ENCODE results near the gene ABTB2. TPM values are rescaled to one million over a fixed set of nuclear protein-coding genes. Genes with fewer than 3 reads are reported as not detected.

ABTB2 gene
- total RNA-seq, 3 donors from 2014 or later = 7.7 to 9.0 (median 8.6) TPM

DNA sequence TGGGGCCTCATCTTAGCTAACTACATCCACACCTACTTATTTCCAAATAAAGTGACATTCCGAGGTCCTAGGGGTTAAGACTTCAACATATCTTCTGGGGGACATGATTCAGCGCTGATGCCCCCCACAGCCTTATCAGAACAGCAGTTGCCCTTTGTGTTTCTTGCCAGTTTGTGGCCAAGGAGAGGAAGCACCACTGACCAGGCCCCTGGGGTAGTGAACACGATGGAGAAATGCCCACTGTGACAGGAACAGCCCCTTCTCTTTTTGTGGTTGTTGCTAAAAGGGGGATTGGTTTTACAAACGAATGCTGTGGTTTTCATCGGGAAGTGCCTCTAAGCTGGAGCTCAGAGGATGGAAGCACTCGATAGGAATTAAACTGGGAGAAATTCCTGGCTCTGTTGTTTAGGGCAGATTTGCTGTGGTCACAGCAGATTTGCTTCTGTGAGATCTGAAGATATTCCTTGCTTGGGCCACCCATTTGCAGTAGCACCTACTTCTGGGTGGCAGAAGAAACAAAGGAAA lies 88.8 kb downstream of the ABTB2 start:
- Mint-ChIP-seq H3K9me3 (no peaks in the 10 kb centered on the region), H3K27me3 (ENCODE audit: low read depth) (no peaks in the 10 kb centered on the region), H3K4me1 (ENCODE audit: low read depth) (peaks cover 6% of the 10 kb centered on the region), H3K36me3 (ENCODE audit: insufficient read depth) (no peaks in the 10 kb centered on the region), H3K4me3 (no peak overlapping the region)
- ATAC-seq (no peak), DNase-seq (no peak)

DNA sequence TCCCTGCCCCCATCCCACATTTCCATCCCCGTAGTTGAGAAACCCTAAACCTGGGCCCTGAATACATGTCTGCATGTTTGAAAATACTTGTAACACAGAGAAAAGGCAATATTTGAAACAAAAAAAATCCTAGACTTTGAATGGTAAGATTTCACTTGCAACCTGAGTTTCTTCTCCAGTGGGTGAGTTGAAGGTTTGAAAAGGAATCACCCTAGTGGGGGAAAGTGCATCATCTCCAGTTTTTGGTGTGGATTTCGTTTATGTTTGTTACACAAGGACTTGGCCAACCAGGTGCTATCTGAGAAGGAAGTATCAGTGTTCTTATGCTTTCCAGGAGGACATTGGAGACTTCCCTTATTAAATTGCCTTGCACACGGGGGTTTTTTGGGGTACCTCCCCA lies 90.4 kb downstream of the ABTB2 start:
- no peak for ATAC-seq
- no peak for DNase-seq
- H3K9me3 Mint-ChIP-seq = no peaks in the 10 kb centered on the region
- no peaks in the 10 kb centered on the region for H3K36me3 Mint-ChIP-seq (ENCODE audit: insufficient read depth)
- peaks cover 6% of the 10 kb centered on the region for H3K4me1 Mint-ChIP-seq (ENCODE audit: low read depth)
- H3K4me3 Mint-ChIP-seq = no peak overlapping the region
- H3K27me3 Mint-ChIP-seq (ENCODE audit: low read depth) = no peaks in the 10 kb centered on the region

DNA sequence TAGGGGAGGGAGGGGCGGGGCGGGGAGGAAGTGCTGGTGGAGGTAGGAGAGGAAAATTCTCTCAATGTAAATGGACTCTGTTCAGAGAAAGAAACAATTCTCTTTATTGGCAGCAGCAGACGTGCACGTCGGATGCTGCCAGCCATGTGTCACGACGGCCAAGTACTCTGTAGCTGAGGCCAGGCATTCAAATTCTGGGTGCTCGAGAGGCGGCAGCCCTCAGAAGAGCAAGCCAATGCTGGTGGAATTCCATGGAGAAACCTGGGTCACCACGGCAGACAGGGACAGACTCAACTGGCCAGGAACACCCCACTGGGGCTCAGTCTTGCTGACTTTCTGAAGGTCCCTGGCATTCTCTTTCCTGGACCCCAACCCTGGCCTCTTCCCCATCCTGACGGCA lies 90.8 kb downstream of the ABTB2 start:
- no peaks in the 10 kb centered on the region for H3K9me3 Mint-ChIP-seq
- DNase-seq (no peak), ATAC-seq (no peak)
- H3K4me1 Mint-ChIP-seq (ENCODE audit: low read depth) = peaks cover 6% of the 10 kb centered on the region
- H3K36me3 Mint-ChIP-seq (ENCODE audit: insufficient read depth) = no peaks in the 10 kb centered on the region
- no peaks in the 10 kb centered on the region for H3K27me3 Mint-ChIP-seq (ENCODE audit: low read depth)
- no peak overlapping the region for H3K4me3 Mint-ChIP-seq

DNA sequence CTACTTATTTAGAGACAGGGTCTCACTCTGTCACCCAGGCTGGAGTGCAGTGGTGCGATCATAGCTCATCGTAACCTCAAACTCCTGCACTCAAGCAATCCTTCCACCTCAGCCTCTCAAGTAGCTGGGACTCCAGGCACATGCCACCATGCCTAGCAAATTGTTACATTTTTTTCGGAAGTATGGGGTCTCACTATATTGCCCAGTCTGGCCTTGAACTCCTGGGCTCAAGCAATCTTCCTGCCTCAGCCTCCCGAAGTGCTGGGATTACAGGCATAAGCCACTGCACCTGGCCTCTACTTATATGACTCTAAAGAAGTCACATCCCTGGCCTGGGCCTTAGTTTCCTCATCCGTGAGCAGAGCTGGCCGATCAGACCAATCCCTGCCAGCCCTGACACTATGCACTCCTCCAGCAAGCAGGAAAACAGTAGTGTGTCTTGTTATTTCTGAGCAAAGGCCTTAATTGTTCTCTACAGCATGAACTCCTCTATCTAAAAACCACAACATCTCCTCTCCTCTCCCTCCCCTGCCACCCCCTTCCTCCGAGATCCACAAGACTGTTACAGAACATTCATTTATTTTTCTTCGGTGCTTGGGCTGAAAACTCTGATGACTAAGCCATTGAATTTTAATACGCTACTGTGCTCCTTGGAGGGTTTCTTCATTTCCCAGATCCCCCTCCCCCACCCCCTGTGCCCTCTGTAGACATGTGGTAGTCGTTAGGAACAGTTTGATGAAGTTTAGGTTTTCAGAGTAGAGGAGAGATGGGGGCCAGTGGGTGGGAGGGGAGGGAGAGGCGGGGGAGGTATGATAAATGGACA lies 91.5 kb downstream of the ABTB2 start:
- H3K9me3 Mint-ChIP-seq = no peaks in the 10 kb centered on the region
- ATAC-seq (peak; percentile 28 to 37), DNase-seq (no peak)
- no peaks in the 10 kb centered on the region for H3K27me3 Mint-ChIP-seq (ENCODE audit: low read depth)
- peaks cover 6% of the 10 kb centered on the region for H3K4me1 Mint-ChIP-seq (ENCODE audit: low read depth)
- no peak overlapping the region for H3K4me3 Mint-ChIP-seq
- H3K36me3 Mint-ChIP-seq (ENCODE audit: insufficient read depth) = no peaks in the 10 kb centered on the region

DNA sequence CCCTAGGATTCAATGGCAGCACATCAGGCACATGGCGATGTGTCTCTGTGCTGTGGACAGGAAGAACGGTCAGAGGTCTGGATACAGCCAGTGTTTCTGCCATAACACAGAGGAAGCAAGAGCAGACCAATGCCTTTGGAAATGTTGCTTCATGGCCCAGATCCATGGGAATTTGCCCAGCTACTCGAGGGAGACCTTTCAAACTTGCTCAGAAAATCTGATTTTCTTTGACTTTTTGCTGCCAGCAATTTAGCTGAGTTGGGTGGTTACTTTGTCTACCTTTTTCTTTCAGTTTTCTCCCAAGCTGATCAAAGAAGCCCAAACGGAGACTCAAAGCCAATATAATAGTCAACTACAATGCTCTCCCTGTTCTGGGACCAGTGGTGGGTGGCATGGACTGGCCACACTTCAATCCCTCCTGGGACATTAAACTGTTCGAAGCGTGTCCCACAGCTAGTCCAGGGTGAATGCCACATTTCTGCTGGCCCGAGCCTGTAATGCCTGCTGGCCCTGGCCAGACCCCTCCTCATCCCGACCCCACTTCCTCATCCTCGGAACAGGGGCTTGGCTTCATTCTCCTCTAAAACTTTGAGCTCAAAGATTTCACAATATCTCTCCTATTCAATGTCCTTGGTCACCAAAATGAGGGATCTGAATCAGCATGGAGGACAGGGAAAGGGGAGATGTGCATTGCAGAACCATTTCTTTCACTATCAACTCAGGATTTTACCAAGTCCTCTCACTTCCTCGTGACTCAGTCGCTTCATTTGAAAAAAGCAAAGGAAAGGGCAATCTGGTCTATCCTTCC lies 93.3 kb downstream of the ABTB2 start:
- H3K4me3 Mint-ChIP-seq = no peak overlapping the region
- H3K36me3 Mint-ChIP-seq (ENCODE audit: insufficient read depth) = no peaks in the 10 kb centered on the region
- peaks cover 6% of the 10 kb centered on the region for H3K4me1 Mint-ChIP-seq (ENCODE audit: low read depth)
- ATAC-seq = no peak
- H3K27me3 Mint-ChIP-seq (ENCODE audit: low read depth) = peaks cover 2% of the 10 kb centered on the region
- no peaks in the 10 kb centered on the region for H3K9me3 Mint-ChIP-seq
- no peak for DNase-seq

DNA sequence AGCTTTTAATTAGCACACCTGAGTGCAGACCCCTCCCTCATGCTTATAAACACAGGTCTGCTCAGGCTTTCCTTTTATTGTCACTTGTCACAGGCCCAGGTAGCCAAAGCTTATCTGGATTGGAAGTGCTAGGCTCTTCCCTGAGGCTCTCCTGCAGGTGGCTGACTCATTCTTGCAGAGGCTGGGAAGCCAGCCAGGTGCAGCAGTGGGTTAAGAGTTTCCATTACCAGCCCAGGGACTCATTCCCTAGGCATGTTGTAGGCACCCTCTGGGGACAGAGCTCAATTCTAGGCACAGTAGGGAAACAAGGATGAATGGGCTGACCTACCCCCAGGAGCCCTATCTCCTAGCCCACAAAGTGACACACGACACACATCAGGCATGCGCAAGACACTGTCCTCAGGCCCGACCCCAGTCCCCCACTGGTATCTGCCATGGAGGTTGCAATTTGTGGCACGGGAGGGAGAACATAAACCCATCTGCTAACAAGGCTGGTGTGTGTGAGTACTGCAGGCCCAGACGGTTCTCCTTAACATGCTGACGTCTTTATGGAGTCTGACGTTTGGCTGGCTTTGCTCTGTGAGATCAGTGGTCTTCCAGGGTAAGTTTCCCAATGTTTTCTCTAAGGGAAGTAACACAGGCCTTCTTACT lies 94.2 kb downstream of the ABTB2 start:
- no peak for ATAC-seq
- Mint-ChIP-seq H3K9me3 (no peaks in the 10 kb centered on the region), H3K4me3 (no peak overlapping the region), H3K36me3 (ENCODE audit: insufficient read depth) (no peaks in the 10 kb centered on the region), H3K27me3 (ENCODE audit: low read depth) (peaks cover 2% of the 10 kb centered on the region), H3K4me1 (ENCODE audit: low read depth) (peaks cover 6% of the 10 kb centered on the region)
- no peak for DNase-seq

DNA sequence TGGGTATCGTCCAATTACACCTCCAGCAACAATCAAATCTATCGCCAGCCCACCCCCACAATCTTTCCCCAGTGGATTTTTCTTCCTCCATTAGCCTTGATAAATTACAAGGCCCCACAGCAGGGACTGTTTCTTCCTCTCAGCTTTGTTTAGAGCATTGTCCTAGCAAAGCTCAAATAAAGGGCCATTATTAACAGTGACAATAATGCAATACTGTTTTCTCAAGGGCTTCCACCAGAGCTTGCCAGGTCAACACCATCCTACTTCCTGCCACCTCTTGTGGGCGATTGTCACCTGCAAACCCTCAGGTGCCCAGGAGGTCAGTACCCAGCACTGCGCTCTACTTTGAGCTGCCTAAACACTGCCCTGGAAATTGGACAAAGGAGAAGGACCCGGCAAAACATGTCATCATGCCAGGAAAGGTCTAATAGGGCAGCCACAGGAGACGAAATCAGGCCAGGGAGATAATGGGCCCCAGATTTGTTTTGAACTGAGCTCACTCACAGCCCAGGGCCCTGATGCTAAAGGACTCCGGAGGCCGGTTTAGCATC lies 95.2 kb downstream of the ABTB2 start:
- Mint-ChIP-seq H3K36me3 (ENCODE audit: insufficient read depth) (no peaks in the 10 kb centered on the region), H3K4me3 (no peak overlapping the region), H3K27me3 (ENCODE audit: low read depth) (peaks cover 7% of the 10 kb centered on the region), H3K9me3 (no peaks in the 10 kb centered on the region), H3K4me1 (ENCODE audit: low read depth) (peaks cover 6% of the 10 kb centered on the region)
- DNase-seq (no peak), ATAC-seq (no peak)

DNA sequence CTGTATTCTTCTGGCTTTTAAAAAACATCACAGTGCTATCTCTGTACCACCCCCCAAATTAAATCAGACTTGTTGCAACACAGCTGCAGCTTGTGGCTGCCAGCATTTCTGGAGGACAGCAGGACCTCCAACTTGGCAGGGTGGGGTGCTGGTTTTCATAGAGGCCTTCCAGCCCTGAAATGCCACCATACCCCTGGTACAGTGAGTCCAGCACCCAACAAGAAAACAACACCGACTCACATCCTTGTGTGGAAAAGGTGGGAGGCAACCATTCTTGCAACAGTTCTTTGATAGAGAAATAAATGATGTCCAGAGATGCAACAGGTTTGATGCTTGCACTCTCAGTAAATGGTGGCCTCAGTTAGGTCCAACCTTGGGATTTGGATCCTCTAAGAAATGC lies 96.0 kb downstream of the ABTB2 start:
- peaks cover 7% of the 10 kb centered on the region for H3K27me3 Mint-ChIP-seq (ENCODE audit: low read depth)
- H3K9me3 Mint-ChIP-seq = no peaks in the 10 kb centered on the region
- no peak overlapping the region for H3K4me3 Mint-ChIP-seq
- H3K36me3 Mint-ChIP-seq (ENCODE audit: insufficient read depth) = no peaks in the 10 kb centered on the region
- peaks cover 6% of the 10 kb centered on the region for H3K4me1 Mint-ChIP-seq (ENCODE audit: low read depth)
- no peak for DNase-seq
- no peak for ATAC-seq

DNA sequence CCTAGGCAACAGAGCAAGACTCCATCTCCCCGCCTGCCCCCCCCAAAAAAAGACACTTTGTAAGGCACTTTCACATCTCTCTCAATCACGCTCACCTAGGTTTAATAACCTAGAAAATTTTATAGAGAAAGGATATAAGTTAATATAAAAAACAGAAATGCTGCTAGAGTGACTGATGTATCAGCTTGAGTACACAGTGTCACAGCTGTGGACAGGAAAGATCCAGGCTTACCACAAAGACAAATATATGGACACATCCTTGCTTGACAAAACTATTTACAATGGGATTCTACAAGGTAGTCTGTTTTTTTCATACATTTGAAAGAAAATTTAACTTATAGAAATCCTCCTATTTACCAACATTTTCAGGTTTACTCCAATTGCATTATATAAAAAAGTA lies 96.7 kb downstream of the ABTB2 start:
- no peaks in the 10 kb centered on the region for H3K36me3 Mint-ChIP-seq (ENCODE audit: insufficient read depth)
- no peak for ATAC-seq

DNA sequence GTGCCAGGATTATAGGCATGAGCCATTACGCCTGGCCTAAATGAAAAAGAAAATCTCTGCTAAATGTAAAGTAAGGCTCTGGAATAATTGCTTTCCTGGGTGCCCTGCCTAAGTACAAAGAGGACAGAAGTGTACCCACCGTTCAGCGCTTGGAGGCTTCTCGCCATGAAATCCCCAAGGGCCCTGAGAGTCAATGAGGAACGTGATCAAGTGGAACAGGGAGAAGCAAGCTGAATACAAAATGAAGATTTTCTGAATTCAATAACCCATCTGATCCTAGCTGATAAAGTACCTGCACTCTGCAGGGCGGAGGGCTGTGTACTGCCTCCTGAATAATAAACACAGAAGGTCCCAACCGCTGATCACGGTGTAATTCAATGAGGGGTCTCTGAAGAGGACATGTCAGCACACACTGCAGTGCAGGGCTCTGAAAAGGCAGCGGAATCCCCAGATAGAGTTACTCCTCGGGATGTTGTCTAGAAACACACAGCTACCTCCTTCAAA lies 97.7 kb downstream of the ABTB2 start:
- DNase-seq = no peak
- no peak overlapping the region for H3K4me3 Mint-ChIP-seq
- ATAC-seq = no peak
- no peaks in the 10 kb centered on the region for H3K4me1 Mint-ChIP-seq (ENCODE audit: low read depth)
- no peaks in the 10 kb centered on the region for H3K36me3 Mint-ChIP-seq (ENCODE audit: insufficient read depth)
- peaks cover 12% of the 10 kb centered on the region for H3K27me3 Mint-ChIP-seq (ENCODE audit: low read depth)
- no peaks in the 10 kb centered on the region for H3K9me3 Mint-ChIP-seq

More for the DNA sequence above, 96.7 kb downstream of the ABTB2 start:
- no peaks in the 10 kb centered on the region for H3K9me3 Mint-ChIP-seq
- H3K4me1 Mint-ChIP-seq (ENCODE audit: low read depth) = peaks cover 2% of the 10 kb centered on the region
- no peak overlapping the region for H3K4me3 Mint-ChIP-seq
- DNase-seq = no peak
- H3K27me3 Mint-ChIP-seq (ENCODE audit: low read depth) = peaks cover 10% of the 10 kb centered on the region

DNA sequence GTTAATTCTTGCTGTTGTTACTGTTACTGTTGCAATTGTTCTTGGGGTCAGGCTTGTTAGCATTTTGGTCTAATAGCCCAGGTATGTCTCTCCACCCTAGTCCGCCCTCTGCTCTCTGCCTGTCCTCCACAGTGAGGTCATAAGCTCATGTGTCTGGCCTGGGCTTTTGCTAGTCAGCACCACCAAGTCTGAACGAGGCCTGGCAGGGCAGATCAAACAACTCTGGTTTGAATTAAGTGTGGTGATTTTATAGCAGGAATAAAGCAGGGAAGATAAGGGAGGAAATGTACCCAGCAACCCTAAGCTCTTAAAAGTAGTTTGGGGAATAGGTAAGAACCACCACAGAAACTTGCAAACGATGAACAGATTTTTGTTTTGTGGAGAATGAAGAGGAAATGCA lies 98.7 kb downstream of the ABTB2 start:
- Mint-ChIP-seq H3K4me1 (ENCODE audit: low read depth) (no peaks in the 10 kb centered on the region), H3K9me3 (no peaks in the 10 kb centered on the region), H3K36me3 (ENCODE audit: insufficient read depth) (no peaks in the 10 kb centered on the region), H3K4me3 (no peak overlapping the region), H3K27me3 (ENCODE audit: low read depth) (peaks cover 16% of the 10 kb centered on the region)
- no peak for ATAC-seq
- no peak for DNase-seq

DNA sequence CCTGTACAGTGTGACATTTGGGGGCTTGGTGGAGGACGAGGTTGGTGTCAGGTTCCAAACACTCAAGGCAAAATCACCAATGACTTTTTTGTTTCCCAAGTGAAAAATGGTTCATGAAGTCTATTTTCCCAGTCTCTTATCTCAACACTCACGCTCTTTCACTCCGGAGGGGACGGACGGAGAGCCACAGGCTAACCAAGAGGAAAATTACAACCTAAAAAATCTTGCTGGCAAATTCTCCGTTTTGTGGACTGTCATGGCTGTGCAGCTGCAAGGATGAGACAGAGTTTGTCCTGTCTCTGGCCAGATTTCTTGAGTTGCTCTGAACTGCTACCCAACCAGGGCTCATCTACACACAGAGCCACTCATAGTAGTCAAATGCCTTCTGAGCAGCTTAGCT lies 101.2 kb downstream of the ABTB2 start:
- no peak for ATAC-seq
- H3K4me3 Mint-ChIP-seq = no peak overlapping the region
- H3K4me1 Mint-ChIP-seq (ENCODE audit: low read depth) = peaks cover 7% of the 10 kb centered on the region
- H3K9me3 Mint-ChIP-seq = no peaks in the 10 kb centered on the region
- H3K27me3 Mint-ChIP-seq (ENCODE audit: low read depth) = peaks cover 16% of the 10 kb centered on the region
- DNase-seq = no peak
- no peaks in the 10 kb centered on the region for H3K36me3 Mint-ChIP-seq (ENCODE audit: insufficient read depth)

DNA sequence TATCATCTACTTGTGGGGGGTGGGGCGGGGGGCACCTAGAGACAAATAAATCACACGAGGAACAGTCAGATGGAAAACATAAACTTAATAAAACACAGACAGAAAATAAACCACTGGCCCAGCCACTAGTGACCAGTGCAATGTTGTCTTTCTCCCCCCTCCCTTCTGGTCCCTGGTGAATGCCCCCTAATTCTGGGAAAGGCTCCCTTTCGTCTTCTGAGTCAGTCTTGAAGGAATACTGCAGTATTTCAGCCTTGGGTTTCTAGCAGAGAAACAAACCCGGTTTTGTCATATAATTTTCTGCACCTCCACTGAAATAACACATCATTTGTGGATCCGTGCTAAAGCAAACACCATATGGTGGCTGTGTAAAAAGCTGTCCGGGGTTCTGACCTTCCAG lies 101.7 kb downstream of the ABTB2 start:
- no peak for DNase-seq
- no peak for ATAC-seq
- Mint-ChIP-seq H3K4me3 (no peak overlapping the region), H3K36me3 (ENCODE audit: insufficient read depth) (no peaks in the 10 kb centered on the region), H3K27me3 (ENCODE audit: low read depth) (peaks cover 18% of the 10 kb centered on the region), H3K4me1 (ENCODE audit: low read depth) (peaks cover 12% of the 10 kb centered on the region), H3K9me3 (no peaks in the 10 kb centered on the region)

DNA sequence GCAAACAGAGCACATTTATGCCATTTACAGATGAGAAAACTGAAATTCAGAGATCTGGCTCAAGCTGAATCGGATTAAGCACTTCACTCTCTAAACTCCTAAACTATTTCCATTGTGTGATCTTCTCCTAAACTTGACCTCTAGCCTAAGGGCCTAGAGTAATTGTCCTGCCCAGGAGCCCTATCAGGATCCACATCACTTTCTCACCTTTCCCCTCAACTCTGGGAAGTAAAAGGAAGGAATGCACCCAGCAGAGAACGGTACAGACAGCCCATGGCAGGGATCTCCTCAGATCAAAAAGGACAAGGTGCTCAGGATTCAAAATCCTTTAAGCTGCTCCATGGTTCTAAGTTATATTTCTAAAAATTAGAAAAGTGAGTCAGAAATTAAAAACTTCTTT lies 102.7 kb downstream of the ABTB2 start:
- ATAC-seq = no peak
- Mint-ChIP-seq H3K9me3 (no peaks in the 10 kb centered on the region), H3K27me3 (ENCODE audit: low read depth) (peaks cover 16% of the 10 kb centered on the region), H3K36me3 (ENCODE audit: insufficient read depth) (no peaks in the 10 kb centered on the region), H3K4me1 (ENCODE audit: low read depth) (peaks cover 23% of the 10 kb centered on the region), H3K4me3 (no peak overlapping the region)
- no peak for DNase-seq

All from activated T-cell treated with anti-CD3 and anti-CD28 coated beads, Interleukin-2, amount 50 U/mL, for 4 hours (primary cell).